DMS79 (cell line): ENCODE data around the gene PCSK6.
"Not testable (repeated sequence)": the region's sequence is repeated elsewhere in the genome, so short reads cannot be mapped to it uniquely, and the experiment has no call there.

Source experiments
- DNase-seq: peaks from one replicate; lab custom pipeline; 2025; lab: John Stamatoyannopoulos, UW

PCSK6 gene

DNA sequence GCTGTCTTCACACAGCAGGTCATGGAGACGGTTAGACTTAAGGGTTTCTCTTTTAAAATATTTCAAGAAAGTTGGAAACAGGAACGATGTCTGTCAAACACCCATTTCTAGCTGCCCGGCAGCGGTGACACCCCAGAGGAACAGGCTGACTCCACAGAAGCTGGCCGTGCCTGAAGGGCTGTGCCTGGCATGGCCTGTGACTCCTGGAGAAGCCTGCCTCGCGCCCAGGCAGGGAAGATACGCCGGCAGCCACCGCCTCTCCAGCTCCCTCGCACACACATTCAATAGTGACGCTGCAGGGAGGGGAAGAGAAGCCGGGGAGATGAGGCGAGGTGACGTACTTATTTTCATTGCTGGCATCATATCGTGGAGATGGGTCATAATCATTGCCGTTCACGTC is 59.9 kb downstream of the PCSK6 start:
- DNase-seq: no peak

DNA sequence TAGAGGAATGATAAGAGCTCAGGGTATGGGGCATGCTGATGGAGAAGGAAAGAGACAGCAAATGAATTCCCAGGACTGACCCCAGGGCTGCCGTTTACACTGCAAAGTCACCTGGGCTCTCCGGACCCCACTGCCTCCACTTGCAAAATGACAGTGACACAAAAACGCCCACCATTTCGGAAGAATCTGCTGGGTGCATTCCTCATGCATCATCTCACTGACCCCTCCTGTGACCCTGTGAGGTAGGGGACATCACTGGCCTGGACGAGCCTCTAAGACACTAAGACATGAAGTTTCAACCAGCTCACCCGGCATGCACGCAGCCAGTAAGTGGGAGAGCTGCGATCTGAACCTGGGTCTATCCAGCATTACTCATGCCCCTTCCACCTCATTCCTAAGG is 60.3 kb downstream of the PCSK6 start:
- no peak for DNase-seq

- DNase-seq: no peak
These were observed 60.7 kb downstream of the PCSK6 start for GRCh38 chr15:101428758-101429157.

- DNase-seq: no peak
These were observed 61.7 kb downstream of the PCSK6 start for GRCh38 chr15:101427606-101428487.

DNA sequence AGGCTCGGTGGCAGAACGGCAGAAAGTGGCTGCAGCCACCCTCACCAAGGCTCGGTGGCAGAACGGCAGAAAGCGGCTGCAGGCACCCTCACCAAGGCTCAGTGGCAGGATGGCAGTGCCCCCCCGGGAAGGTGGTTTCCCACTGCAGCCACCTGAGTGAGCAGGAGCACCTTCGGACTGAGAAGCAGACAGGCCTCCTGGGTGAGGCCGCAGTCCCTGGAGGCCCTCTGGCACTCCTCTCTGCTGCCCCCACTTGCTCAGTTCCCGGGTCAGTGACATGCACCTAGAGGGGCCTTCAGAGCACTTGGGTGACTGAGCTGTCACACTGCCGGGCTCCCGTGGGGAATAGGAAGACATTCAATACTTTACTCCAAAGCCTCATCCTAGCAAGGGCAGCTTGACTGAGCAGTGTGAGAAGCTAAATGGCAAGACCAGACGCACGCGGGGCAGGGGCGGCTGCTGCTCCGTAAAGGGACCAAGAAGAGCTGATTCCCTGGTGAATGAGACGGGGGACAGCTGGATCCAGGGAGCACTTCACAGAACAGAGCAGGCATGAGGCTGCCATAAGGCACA is 62.7 kb downstream of the PCSK6 start:
- DNase-seq: no peak

DNA sequence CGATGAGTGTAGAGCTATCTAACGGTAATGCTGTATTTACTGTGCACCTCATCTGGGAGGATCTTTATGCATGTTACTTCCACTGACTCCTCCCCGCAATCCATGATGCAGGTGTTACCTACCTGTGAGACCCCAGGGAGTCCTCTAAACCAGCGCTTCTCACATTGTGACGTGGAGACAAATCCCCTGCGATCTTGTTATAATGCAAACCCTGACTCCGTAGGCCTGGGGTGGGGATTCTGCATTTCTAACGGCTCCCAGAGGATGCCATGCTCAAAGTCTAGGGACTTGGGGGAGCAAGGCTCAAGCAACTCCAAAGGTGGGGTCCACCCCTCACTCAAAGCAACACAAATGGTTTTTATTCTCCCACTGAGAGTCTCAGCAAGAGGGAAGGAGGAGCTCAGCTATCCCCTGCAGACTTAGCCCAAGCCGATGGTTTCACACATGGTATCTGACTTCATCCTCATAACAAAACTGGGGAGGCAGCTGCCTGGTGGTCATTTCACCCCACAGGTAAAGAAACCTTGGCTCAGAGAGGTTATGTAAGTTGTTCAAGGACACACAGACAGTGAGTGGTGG is 63.6 kb downstream of the PCSK6 start:
- no peak for DNase-seq

DNA sequence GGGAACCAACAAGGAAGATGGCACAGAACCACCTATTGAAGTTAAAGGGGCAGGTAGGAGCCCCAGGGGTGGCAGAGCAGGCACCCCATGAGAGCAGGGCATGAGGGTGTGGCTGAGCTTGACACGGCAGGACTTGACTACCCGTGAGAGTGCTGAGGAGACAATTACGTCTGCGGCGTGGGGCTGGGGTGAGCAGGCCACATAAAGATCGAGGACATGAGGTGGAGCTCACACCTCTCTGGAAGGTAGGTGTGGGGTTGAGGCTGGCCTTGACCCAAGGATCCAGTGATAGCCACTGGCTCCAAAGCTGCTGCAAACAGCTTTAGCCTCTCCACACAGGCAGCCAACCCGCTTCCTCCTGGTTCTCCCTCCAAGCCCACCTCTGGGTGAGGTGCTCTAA is 64.5 kb downstream of the PCSK6 start:
- DNase-seq: no peak

- no peak for DNase-seq
These were observed 69.3 kb downstream of the PCSK6 start for GRCh38 chr15:101420232-101420631.

- not testable (repeated sequence) for DNase-seq
These were observed 73.0 kb downstream of the PCSK6 start for GRCh38 chr15:101416475-101416874.

- DNase-seq: no peak
These were observed 76.3 kb downstream of the PCSK6 start for GRCh38 chr15:101413239-101413638.

- DNase-seq: no peak
These were observed 77.9 kb downstream of the PCSK6 start for GRCh38 chr15:101411581-101411980.

GRCh38 chr15:101411085-101411484 is 78.4 kb downstream of the PCSK6 start:
- no peak for DNase-seq

GRCh38 chr15:101410612-101411011 is 78.9 kb downstream of the PCSK6 start:
- DNase-seq: no peak

- DNase-seq: no peak
These were observed 79.9 kb downstream of the PCSK6 start for GRCh38 chr15:101409621-101410020.

DNA sequence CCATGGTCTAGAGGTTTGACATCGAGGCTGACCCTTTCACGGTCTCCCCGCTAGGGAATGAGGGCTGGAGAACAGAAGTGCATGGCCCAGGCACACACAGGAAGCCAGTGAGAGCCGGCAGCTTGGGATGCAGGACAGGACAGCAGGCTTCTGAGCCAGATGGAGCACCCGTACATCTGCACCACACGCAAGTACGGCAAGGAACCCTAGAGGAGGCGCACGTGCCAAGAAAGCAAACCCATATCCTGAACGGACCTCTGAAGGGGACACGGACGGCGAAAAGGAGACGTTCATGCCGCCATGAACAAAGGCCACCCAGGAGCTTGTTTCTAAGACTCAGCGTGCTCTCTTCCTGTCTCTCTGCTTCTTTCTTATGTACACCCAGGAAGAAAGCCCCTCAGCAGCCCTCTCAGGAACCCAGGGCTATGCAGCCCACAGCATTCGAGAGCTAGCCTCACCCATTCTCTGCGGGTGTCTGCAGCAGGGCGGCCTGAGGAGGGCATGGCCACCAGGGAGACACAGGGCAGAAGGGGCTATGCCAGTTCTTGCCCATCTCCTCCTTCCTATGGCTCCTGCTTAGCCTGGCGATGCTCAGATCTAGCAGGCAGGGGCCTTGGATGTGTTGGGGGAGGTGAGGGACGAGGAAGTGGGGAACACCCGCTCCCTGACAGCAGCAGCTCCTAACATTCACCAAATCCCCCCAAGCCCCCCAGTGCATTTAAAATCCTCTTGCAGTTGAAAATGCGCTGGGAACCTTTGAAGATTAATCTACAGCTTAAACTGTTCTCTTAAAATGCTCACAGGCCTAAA is 81.3 kb downstream of the PCSK6 start:
- no peak for DNase-seq

- DNase-seq: no peak
These were observed 82.1 kb downstream of the PCSK6 start for GRCh38 chr15:101407439-101407838.

DNA sequence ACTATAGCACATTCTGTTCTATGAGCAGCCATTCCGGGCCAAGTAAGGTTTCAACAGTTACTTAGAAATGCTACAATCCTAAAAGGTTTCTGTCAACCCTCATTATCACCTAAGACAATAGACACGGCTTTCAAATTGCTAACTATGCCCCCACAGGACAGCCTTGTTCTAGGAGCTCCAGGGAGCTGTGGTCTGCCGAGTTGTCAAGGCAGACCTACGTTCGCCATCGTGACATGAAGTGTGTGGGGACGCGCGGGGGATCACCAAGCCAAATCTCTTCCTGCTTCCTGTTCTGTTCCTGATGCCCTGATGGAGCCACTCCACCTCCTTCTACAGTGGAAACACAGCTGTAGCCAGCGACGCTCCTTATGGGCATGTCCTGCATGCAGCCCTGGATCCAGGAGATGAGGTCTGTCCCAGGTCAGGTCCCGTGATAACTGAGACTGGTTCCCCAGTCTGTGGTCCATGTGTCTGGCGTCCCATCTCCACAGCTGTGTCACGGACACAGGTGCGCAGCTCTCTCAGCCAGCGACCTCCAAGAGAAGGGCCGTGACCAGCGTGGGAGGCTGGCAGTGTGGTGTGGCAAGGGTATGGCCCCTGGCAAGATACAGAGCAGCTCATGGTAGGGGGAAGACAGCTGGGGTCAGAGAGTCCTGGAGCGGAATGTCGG is 82.8 kb downstream of the PCSK6 start:
- no peak for DNase-seq

DNA sequence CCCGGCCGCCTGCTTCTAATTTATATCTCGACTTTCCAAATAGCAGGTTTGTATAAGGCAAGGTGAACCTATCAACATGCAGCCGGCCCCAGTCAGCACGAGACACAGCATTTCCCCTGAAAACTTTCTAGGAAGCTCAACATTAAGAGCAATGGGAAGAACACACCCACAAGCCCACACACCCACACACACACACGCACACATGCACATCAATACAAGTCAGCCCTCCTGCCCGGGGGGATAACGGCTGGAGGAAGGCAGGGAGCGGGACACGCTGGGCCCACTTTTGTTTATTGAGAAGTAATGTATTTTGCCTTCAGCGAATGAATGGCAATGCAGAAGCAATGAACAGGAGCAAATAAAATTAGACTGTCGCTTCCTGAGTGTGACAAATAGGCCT is 83.5 kb downstream of the PCSK6 start:
- DNase-seq: no peak

- DNase-seq: no peak
These were observed 85.3 kb downstream of the PCSK6 start for GRCh38 chr15:101404245-101404644.

- DNase-seq: not testable (repeated sequence)
These were observed 86.6 kb downstream of the PCSK6 start for GRCh38 chr15:101402883-101403282.

GRCh38 chr15:101401286-101401685 is 88.2 kb downstream of the PCSK6 start:
- DNase-seq: no peak

- DNase-seq: no peak
These were observed 90.1 kb downstream of the PCSK6 start for GRCh38 chr15:101399431-101399830.
